Right ventricle myocardium inferior (tissue), 1 donor: Measurements from ENCODE around the gene BAD. TPM values are rescaled to one million over a fixed set of nuclear protein-coding genes. Genes with fewer than 3 reads are reported as not detected.
A peak's percentile ranks its signal among the peaks of the same experiment; 100 is the strongest.
"Not testable (repeated sequence)": the region's sequence is repeated elsewhere in the genome, so short reads cannot be mapped to it uniquely, and the experiment has no call there.

ENCODE experiments used
- ATAC-seq: fragments of 200-7000 bp; cut with Tn5 transposase; one replicate; pipeline ENCODE4 v1.9.1; 2020; ENCODE audit warnings: mild to moderate bottlenecking, moderate library complexity
- DNase-seq: peaks from one replicate; pipeline ENCODE4 v3.0.0; 2021; ENCODE audit errors: missing footprints
- intact Hi-C: fragments of 100-400 bp; cut with DNase I; formaldehyde crosslinking; loops from one replicate; pipeline ENCODE4 v1.11.0; 2022
- total RNA-seq: library from RNA; stranded (reverse); fragmentation: NEBNext Ultra II Directional; extraction: Animal tissue kit (Norgen Biotek cat#: 25700); gene quantifications from one replicate; pipeline ENCODE4 v1.2.1, GENCODE V29; 2021
- donor health status: DM: no; HTN: yes; CAD: no; lungs with severe emphysema.

Gene BAD
- total RNA-seq, 1 donor from 2014 or later: 89.1 TPM

DNA sequence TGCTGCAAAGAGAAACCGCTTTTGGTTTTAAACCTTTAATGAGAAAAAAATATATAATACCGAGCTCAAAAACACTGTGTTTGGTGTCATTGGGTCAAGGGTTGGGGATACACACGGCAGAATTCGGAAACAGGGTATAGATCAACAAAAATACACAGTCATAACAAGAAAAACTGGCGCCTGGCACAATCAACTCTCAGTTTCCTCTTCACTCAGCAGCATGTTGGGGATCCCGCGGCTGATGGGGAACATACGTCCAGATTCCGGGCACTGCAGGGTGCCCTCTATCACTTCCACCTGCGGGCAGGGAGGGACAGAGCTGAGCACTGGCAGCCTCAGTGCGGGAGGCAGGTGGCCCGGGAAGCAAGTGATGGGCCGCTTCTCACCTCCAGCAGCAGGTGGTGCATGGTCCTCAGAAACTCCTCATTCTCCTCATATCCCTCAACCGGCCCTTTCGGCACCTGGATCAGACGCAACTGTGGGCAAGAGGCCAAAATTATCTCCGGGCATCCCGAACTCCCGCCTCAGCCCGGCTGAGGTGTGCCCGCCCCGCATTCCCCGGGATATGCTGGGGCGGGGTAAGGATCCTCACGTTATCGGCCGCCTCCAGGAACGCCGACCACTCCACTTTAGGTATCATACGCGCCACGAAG, 32.3 kb upstream of the BAD start:
- intact Hi-C loops: loop anchor here (1.0 kb wide), 1 partner anchor 46 kb away; no protein-coding TSS in a partner anchor
- ATAC-seq (no peak), DNase-seq (no peak)

DNA sequence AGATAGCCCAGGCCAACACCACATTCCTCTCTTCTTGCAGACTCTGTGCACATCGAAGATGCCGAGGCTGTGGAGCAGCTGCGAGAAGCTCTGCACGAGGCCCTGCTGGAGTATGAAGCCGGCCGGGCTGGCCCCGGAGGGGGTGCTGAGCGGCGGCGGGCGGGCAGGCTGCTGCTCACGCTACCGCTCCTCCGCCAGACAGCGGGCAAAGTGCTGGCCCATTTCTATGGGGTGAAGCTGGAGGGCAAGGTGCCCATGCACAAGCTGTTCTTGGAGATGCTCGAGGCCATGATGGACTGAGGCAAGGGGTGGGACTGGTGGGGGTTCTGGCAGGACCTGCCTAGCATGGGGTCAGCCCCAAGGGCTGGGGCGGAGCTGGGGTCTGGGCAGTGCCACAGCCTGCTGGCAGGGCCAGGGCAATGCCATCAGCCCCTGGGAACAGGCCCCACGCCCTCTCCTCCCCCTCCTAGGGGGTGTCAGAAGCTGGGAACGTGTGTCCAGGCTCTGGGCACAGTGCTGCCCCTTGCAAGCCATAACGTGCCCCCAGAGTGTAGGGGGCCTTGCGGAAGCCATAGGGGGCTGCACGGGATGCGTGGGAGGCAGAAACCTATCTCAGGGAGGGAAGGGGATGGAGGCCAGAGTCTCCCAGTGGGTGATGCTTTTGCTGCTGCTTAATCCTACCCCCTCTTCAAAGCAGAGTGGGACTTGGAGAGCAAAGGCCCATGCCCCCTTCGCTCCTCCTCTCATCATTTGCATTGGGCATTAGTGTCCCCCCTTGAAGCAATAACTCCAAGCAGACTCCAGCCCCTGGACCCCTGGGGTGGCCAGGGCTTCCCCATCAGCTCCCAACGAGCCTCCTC, 31.4 kb upstream of the BAD start:
- ATAC-seq, DNase-seq, intact Hi-C loops: not testable (repeated sequence)

DNA sequence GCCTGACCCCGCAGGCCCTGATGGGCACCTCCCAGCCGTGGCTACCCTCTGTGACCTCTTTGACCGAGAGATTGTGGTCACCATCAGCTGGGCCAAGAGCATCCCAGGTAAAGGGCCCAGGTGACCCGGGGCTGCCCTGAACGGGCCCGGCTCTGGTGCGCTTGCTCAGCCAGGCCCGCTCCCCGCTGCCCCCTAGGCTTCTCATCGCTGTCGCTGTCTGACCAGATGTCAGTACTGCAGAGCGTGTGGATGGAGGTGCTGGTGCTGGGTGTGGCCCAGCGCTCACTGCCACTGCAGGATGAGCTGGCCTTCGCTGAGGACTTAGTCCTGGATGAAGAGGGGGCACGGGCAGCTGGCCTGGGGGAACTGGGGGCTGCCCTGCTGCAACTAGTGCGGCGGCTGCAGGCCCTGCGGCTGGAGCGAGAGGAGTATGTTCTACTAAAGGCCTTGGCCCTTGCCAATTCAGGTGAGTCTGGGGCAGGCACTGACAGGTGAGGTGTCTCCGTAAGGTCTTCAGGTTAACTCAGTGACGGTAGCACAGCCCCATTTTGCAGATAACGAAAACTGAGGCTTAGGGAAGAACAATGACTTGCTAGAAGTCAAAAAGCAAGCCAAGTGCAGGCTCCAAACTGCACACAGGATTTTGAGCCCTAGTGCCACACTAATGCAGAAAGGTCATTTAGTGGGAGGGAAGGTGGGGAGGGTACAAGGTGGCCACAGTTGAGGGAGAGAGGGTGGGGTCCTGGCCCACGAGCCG, 30.5 kb upstream of the BAD start:
- ATAC-seq: no peak
- DNase-seq: no peak
- intact Hi-C loops: no loop called here

DNA sequence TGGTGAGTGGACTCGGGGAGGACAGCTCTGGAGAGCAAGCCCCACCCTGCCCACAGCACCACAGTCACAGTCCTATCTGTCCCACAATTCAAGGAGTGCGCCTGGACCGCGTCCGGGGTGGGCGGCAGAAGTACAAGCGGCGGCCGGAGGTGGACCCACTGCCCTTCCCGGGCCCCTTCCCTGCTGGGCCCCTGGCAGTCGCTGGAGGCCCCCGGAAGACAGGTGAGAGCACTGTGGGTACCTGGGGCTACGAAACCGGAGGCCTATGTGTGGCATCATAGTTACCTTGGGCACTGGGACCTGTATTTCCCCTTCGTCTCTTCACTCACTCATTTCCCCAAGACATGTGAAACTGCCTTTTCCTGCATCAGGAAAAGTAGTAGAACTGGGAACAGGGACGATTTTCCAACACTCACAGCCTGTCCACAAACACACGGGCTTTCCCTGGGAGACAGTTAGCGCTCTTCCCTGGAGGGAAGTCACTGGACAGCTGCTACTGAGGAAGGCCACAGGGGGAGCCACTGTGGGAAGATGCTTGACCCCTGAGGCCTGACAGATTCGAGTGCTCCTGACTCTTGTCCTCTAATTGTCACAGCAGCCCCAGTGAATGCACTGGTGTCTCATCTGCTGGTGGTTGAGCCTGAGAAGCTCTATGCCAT, 29.8 kb upstream of the BAD start:
- DNase-seq: no peak
- no peak for ATAC-seq
- intact Hi-C loops: no loop called here

DNA sequence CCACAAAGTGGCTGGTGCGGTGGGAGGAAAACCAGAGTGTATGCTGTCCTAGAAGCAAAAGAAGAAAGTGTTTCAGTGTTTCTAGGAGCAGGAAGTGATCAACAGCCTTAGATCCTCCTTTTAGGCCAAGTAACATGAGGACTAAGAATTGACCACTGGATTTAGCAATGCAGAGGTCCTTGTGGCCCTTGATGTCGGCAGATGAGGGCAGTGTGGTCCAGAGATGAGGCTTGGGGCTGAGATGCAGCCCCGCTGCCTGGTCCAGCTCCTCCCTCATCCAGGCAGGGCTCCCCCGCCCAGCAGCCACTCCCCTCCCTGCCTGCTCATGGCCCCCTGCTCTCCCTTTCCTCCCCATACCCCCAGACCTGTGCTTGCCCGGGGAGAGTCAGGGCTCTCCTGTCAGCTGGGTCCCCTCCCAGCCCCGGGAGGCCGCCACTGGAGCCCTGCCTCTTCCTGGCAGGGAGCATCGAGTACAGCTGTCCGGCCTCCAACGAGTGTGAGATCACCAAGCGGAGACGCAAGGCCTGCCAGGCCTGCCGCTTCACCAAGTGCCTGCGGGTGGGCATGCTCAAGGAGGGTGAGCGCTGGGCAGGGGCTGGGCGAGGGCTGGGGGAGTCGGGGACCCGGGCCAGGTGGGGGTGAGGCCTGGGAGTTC, 29.2 kb upstream of the BAD start:
- peak; percentile 85 for DNase-seq
- intact Hi-C loops: no loop called here
- ATAC-seq: peak; percentile 15

DNA sequence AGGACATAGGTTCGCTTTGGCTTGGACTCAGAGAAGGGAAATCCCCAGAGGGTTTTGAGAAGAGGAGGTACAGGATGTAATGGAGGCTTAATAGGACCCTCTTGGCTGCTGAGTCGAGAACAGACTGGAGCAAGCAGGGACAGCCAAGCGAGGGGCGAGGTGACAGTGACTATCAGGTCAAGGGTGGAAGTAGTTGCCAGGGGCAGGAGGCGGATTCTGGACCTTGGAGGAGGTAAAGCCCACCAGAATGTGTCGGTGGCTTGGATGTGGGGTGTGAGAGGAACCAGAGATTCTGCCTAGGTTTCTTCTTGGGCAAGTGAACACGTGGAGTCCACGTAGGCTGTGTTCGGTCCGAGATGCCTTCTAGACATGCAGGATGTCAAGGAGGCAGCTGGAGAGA, 28.5 kb upstream of the BAD start:
- no peak for DNase-seq
- intact Hi-C loops: no loop called here
- no peak for ATAC-seq

DNA sequence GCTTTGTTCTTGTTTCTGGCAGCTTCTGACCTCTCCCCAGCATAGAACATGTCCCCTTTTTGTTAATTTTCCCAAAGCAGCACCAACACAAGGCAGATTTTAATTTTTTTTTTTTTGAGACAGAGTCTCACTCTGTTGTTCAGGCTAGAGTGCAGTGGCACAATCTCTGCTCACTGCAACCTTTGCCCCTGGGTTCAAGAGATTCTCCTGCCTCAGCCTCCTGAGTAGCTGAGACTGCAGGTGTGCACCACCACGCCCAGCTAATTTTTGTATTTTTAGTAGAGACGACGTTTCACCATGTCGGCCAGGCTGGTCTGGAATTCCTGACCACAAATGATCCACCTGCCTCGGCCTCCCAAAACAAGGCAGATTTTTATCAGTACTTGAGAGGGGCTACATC, 23.3 kb upstream of the BAD start:
- intact Hi-C loops, ATAC-seq: not testable (repeated sequence)
- DNase-seq: peak; percentile 26

DNA sequence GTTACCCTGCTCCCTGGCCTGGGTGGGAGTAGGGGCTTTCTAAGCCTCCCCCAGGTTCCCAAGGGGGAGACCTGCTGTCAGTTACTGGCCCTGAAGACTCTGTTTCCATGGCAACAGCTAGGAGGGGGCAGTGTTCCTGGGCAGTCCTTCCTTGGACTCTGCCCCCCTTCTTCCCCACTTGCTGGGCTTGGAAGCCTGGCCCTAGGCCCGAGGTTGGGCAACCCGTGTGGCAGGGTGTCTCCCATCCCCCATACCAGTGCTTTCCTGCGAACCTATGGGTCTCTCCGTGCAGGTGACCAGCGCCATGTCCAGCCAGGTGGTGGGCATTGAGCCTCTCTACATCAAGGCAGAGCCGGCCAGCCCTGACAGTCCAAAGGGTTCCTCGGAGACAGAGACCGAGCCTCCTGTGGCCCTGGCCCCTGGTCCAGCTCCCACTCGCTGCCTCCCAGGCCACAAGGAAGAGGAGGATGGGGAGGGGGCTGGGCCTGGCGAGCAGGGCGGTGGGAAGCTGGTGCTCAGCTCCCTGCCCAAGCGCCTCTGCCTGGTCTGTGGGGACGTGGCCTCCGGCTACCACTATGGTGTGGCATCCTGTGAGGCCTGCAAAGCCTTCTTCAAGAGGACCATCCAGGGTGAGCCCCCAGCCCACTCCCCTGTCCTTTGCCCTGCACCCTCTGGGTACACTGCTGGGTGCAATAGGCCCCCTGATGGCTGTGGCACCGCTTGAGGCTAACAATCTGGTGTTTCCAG, 22.6 kb upstream of the BAD start:
- intact Hi-C loops: no loop called here
- DNase-seq (peak; percentile 71), ATAC-seq (no peak)

DNA sequence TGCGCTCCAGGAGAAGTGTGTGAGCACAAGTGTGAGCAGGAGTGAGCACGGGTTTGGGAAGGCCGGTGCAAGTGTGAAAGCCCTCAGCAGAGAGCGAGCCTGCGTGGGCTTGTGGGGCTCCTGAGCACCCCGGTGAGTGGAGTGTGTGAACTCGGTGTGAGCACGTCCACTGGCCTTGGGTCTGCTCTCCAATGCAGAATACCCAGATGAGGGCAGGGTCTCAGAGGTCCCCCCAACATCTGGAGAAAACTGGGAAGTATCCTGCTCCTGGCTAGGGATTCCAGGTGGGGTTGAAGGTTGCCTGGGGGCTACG, 22.1 kb upstream of the BAD start:
- ATAC-seq: no peak
- intact Hi-C loops: no loop called here
- peak; percentile 64 for DNase-seq

DNA sequence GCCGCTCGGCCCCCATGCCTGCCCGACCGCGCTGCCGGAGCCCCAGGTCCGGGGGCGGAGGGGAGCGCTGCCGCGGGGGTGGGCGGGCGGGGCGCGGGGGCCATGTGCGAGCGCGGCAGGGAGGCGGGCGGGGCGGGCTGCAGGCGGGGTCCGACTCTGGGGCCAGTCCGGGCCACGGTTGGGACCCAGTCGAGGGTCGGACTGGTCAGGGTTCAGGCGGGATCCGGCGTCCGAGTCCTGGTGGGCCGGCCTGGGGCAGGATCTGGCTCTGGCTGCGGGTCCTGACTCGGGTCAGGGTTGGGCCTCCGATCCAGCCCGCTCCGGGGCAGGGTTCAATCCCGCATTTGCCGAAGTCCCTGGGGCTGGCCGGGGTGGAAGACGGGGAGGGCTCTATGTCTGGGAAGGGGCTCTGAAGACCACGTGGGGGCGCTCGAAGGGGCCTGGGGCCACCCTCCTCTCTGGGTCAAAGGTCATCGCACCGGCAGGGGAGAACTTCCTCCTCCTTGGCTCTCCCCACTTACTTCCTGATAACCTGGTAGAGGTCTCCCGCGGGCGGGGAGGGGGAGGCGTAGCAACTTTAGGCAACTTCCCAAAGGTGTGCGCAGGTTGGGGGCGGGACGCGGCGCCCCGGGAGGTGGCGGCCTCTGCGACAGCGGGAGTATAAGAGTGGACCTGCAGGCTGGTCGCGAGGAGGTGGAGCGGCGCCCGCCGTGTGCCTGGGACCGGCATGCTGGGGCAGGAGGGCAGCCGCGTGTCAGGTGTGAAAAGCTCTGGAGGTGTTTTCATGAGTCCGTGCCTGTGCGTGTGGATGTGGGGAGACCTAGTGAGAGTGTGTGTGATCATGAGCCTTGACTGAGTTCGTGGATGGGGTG, 21.5 kb upstream of the BAD start:
- ATAC-seq (peak; percentile 10), DNase-seq (peak; percentile 88)
- intact Hi-C loops: loop anchor here (1.0 to 2.0 kb wide), 4 partner anchors 21 to 65 kb away; partner anchors contain the start of genes BAD, FKBP2 and GPR137

DNA sequence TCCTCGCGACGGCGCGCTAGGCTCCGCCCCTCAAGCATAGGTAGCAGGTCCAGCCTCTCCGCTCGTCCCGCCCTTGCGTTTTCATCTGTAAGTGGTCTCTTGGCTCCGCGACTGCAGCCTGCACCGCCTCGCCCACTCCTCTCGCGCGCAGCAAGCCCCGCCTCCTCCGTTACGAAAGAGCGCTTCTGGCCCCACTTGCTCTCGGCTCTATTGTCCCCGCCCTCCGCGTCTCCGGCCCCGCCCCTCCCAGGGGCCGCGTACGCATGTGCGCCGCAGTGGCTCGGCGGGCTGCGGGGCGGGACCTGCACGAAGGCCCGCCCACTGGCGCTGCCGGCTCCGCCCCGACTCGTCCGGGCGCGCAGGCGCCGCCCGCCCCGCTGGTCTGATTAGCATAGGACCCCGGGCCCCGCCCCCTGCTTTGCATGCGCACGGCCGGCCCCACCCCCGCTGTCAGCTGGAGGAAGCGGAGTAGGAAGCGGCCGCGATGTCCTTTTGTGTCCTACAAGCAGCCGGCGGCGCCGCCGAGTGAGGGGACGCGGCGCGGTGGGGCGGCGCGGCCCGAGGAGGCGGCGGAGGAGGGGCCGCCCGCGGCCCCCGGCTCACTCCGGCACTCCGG, 20.7 kb upstream of the BAD start, which contains the start of gene ESRRA:
Gene ESRRA, plus strand, starts transcription at position 450 of the 616 bp plus-strand sequence. CDS start 1,656 bp downstream, outside the sequence.
- peak; percentile 92 for ATAC-seq
- peak; percentile 100 for DNase-seq
- intact Hi-C loops: loop anchor here (1.0 to 2.0 kb wide), 4 partner anchors 20 to 64 kb away; partner anchors contain the start of genes BAD, FKBP2 and GPR137

DNA sequence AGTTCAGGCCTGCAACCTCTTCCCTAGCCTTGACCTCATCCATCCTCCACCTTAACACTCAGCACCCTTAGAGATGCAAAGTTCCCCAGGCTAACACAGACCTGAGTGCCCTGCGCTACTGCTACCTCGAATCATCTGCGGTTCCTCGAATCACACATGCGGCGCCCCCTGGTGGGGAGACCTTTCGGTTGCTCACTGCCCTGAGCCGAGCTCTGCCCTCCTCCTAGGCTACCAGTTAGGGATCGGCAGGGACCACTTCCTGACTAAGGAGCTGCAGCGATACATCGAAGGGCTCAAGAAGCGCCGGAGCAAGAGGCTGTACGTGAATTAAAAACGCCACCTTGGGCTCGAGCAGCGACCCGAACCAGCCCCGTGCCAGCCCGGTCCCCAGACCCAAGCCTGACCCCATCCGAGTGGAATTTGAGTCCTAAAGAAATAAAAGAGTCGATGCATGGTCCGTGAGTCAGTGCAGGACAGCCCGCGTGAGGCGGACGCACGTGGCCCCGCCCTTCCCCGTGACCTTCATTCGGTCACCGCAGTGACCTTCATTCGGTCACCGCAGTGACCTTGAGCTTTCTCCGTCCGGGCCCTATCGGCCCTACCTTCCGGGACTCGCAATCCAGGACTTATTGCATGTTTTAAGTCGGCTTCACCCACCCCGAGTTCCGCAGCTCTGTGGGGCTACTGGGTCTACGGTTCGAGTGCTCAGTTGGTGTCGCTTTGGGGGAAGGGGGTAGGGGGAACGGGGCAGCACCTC, 20.0 kb upstream of the BAD start:
- ATAC-seq (peak; percentile 54), DNase-seq (peak; percentile 94)
- intact Hi-C loops: loop anchor here (1.0 to 5.0 kb wide), 7 partner anchors 20 to 117 kb away; partner anchors contain the start of genes BAD, FKBP2, GPR137 and PLCB3

DNA sequence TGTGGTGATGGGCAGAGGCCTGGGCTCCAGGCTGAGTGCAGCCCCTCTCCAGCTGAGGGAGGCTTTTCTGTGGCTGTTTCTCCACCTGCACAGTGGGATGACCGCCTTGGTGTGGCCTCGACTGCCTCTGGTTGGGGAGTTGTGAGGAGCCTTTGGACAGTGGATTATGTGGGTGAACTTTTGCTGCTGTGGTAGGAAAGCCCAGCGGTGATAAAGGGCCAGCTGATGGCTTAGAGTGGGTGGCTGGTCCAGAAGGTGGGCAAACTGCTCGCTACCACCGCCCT, 19.5 kb upstream of the BAD start:
- no peak for ATAC-seq
- peak; percentile 56 for DNase-seq
- intact Hi-C loops: loop anchor here (1.0 to 5.0 kb wide), 6 partner anchors 19 to 117 kb away; partner anchors contain the start of genes BAD, FKBP2, GPR137 and PLCB3

DNA sequence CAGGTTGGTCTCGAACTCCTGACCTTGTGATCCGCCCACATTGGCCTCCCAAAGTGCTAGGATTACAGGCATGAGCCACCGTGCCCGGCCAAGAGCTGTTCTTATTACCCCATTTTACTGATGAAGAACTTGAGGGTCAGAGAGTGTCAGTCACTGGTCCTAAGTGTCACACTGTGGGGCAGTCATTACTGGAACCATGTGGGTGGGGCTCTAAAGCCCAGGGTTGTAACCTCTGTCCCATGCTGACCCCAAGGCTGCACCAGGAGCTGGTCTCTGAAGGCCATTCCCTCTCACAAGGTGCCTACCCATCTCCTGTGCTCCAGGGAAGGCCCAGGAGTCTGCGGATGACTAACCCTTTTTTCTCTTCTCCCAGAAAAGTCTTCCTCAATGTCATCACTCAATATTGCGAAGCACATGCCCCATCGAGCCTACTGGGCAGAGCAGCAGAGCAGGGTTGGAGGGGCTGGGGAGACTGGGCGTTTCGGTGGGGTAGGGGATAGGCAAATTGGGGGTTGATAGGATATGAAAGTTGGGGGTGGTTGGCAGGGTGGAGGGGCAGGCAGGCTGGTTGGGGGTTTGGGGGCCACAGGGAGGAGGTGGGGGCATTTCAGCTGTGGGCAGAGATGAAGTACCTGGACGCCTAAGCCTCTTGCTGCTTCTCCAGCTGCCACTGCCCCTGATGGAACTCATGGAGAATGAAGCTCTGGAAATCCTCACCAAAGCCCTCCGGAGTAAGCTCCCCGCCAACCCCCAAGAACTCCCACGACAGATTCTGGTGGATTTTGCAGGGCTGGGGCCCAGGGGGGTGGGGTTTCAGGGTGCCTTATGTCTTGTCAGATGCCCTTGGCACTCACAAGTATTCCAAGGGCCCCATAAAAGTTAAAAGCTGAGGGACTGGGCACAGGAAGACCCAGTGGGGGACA, 18.9 kb upstream of the BAD start:
- peak; percentile 17 for DNase-seq
- intact Hi-C loops: loop anchor here (1.0 to 5.0 kb wide), 6 partner anchors 19 to 116 kb away; partner anchors contain the start of genes BAD, FKBP2, GPR137 and PLCB3
- no peak for ATAC-seq
